K562 (cell line): Measurements from ENCODE around the gene ERGIC3. TPM values are rescaled to one million over a fixed set of nuclear protein-coding genes. Genes with fewer than 3 reads are reported as not detected.

Experiments
- CBX2 ChIP-seq: fragments of 200-600 bp; sonication (generic); IDR thresholded peaks from one replicate; pipeline ENCODE4 v1.6.1; 2012; ENCODE audit warnings: mild to moderate bottlenecking, low read length, inconsistent platforms; ENCODE audit not compliant: insufficient read depth, poor library complexity, severe bottlenecking
- CREB3L1 ChIP-seq: fragments of 450-650 bp; IDR thresholded peaks from 2 replicates; pipeline ENCODE4 v1.6.1; 2014; ENCODE audit warnings: low read depth, mild to moderate bottlenecking, moderate library complexity, borderline replicate concordance
- FOXM1 ChIP-seq, 2 experiments: fragments of 450-650 bp in 1 of 2; sonication (generic) in 1 of 2; formaldehyde crosslinking in 1 of 2; IDR thresholded peaks; 2 replicates each; pipeline versions ENCODE4 v1.6.1 to v1.9.0; 2017 to 2022; ENCODE audit warnings: low read depth in 2 of 2, mild to moderate bottlenecking in 2 of 2, missing genetic modification reagents in 1 of 2, moderate library complexity in 1 of 2
- GATA2 ChIP-seq: sonication (generic); formaldehyde crosslinking; IDR thresholded peaks from 2 replicates; pipeline ENCODE4 v1.4.0; 2020; ENCODE audit warnings: mild to moderate bottlenecking, missing genetic modification reagents
- GTF2B ChIP-seq: IDR thresholded peaks from 2 replicates; pipeline ENCODE4 v1.6.1; 2011; ENCODE audit not compliant: insufficient read length; ENCODE audit errors: extremely low read depth
- HDAC6 ChIP-seq: IDR thresholded peaks from 2 replicates; pipeline ENCODE4 v1.6.1; 2012; ENCODE audit warnings: low read depth, mild to moderate bottlenecking, control low read depth, inconsistent platforms, low read length, moderate library complexity
- ID3 ChIP-seq, 2 experiments: fragments of 250-450 bp in 1 of 2; fragments of 450-650 bp in 1 of 2; sonication (Bioruptor Pico) in 1 of 2; IDR thresholded peaks; 2 replicates each; pipeline versions ENCODE4 v1.6.1 to v1.8.0; 2016 to 2021; ENCODE audit warnings: mild to moderate bottlenecking in 2 of 2, moderate library complexity in 2 of 2, missing compliant biosample characterization in 1 of 2, missing genetic modification characterization in 1 of 2
- MBD1 ChIP-seq: fragments of 250-450 bp; sonication (Bioruptor Pico); IDR thresholded peaks from 2 replicates; pipeline ENCODE4 v1.8.0; 2022; ENCODE audit warnings: inconsistent platforms
- MLX ChIP-seq, 2 experiments: fragments of 450-650 bp in 1 of 2; sonication (generic) in 1 of 2; formaldehyde crosslinking; conservative IDR thresholded peaks; 2 replicates each; pipeline versions ENCODE4 v1.4.0 to v1.8.1; 2020 to 2022; ENCODE audit warnings: mild to moderate bottlenecking in 1 of 2, missing genetic modification reagents in 1 of 2
- MYBL2 ChIP-seq, 2 experiments: fragments of 450-650 bp in 1 of 2; sonication (generic) in 1 of 2; formaldehyde crosslinking in 1 of 2; IDR thresholded peaks; 2 replicates each; pipeline versions ENCODE4 v1.6.1 to v1.8.1; 2017 to 2022; ENCODE audit warnings: borderline replicate concordance in 1 of 2, inconsistent platforms in 1 of 2, low read depth in 1 of 2, mild to moderate bottlenecking in 1 of 2, missing genetic modification reagents in 1 of 2, moderate library complexity in 1 of 2
- NKRF ChIP-seq: fragments of 450-650 bp; IDR thresholded peaks from 2 replicates; pipeline ENCODE4 v1.6.1; 2016; ENCODE audit warnings: borderline replicate concordance
- NR2C2 ChIP-seq, 2 experiments: fragments of 200-800 bp in 1 of 2; sonication (Bioruptor generic) in 1 of 2; sonication (generic) in 1 of 2; formaldehyde crosslinking in 1 of 2; IDR thresholded peaks; 2 replicates each; pipeline versions ENCODE4 v1.6.1 to v1.8.0; 2016 to 2022; ENCODE audit warnings: mild to moderate bottlenecking in 1 of 2, missing compliant biosample characterization in 1 of 2, missing genetic modification characterization in 1 of 2, missing genetic modification reagents in 1 of 2
- TRIM28 ChIP-seq: fragments of 450-650 bp; IDR thresholded peaks from 2 replicates; pipeline ENCODE4 v1.6.1; 2017
- ZNF431 ChIP-seq: sonication (generic); formaldehyde crosslinking; IDR thresholded peaks from 2 replicates; pipeline ENCODE4 v1.8.0; 2022; ENCODE audit warnings: mild to moderate bottlenecking, missing genetic modification reagents
- polyA plus RNA-seq, 8 experiments: library from polyadenylated mRNA; depleted of rRNA in 4 of 8; stranded (reverse) in 5 of 8; unstranded in 3 of 8; fragments of >200 nt; fragmentation: Nextera tagmentation in 2 of 8; fragmentation: Illumina TruSeq in 1 of 8; extraction: Ambion mirVana in 2 of 8; extraction: Trizol in 1 of 8; gene quantifications; 2 replicates each; pipeline versions ENCODE4 v1.2.1 to v1.2.3, GENCODE V29; 2011 to 2014; ENCODE audit warnings: inconsistent platforms in 1 of 8, missing spikeins in 1 of 8
- total RNA-seq, 7 experiments: library from RNA; depleted of rRNA in 6 of 7; stranded (reverse); fragments of >200 nt in 6 of 7; fragmentation: Illumina TruSeq in 2 of 7; extraction: Trizol in 2 of 7; gene quantifications; 2 replicates each; pipeline versions ENCODE4 v1.2.1 to v1.2.3, GENCODE V29; 2011 to 2021; ENCODE audit warnings: low replicate concordance in 1 of 7

Gene ERGIC3
- total and polyA plus RNA-seq, 9 of the 15 experiments (the other 6 are each of a cell fraction or from before 2014, with no cell fraction given): 121 to 278 (median 184) TPM

- TF ChIP-seq CREB3L1 (peak; percentile 91; the same call in 1 of the 2 replicates), MBD1 (CRISPR knock-in tag) (0 out of 2 replicates have a peak, but pooled peaks have one; percentile 27), MLX (CRISPR knock-in tag; conservative IDR thresholded peaks at IDR 0.05) (peak in 1 of 2 experiments; percentile 95; a peak in 2 of 4 replicates), HDAC6 (no peak), GATA2 (CRISPR knock-in tag) (no peak), TRIM28 (no peak), ZNF431 (CRISPR knock-in tag) (peak; percentile 89), NR2C2 (CRISPR knock-in tag; IDR thresholded peaks at IDR 0.05) (0 out of 2 replicates have a peak, but pooled peaks have one; percentile 21), NR2C2 (tag; IDR thresholded peaks at IDR 0.05) (no peak), GTF2B (no peak), MYBL2 (IDR thresholded peaks at IDR 0.05; ENCODE audit: low read depth) (no peak), MYBL2 (CRISPR knock-in tag; IDR thresholded peaks at IDR 0.05; ENCODE audit: borderline replicate concordance) (no peak), ID3 (CRISPR knock-in tag; IDR thresholded peaks at IDR 0.05) (no peak), ID3 (tag; IDR thresholded peaks at IDR 0.05) (no peak), NKRF (peak; percentile 32; the same call in 1 of the 2 replicates), CBX2 (no peak), FOXM1 (IDR thresholded peaks at IDR 0.05; ENCODE audit: low read depth) (no peak), FOXM1 (CRISPR knock-in tag; IDR thresholded peaks at IDR 0.05; ENCODE audit: low read depth) (peak; percentile 92)
Observed at GRCh38 chr20:35600993-35601973, 59.4 kb downstream of the ERGIC3 start (continued).
